GM12865 (cell line): ENCODE results near the gene LTBP1.

Experiments used
- DNase-seq: peaks from one replicate; pipeline ENCODE4 v3.0.0; 2010; ENCODE audit warnings: low read depth
- H3K4me3 ChIP-seq: 2 replicates; pipeline ENCODE4 v1.5.1; 2011; ENCODE audit warnings: mild to moderate bottlenecking, low read depth, low read length, control low read depth
- CTCF ChIP-seq: IDR thresholded peaks from 2 replicates; pipeline ENCODE4 v1.5.1; 2011; ENCODE audit warnings: low read length, control low read depth, low read depth, inconsistent platforms; ENCODE audit not compliant: insufficient read depth; ENCODE audit errors: missing control alignments

Gene LTBP1

GRCh38 chr2:33298233-33298632 is 351.5 kb downstream of the LTBP1 start:
- no peak overlapping the region for H3K4me3 ChIP-seq
- no peak for DNase-seq
- TF ChIP-seq CTCF: no peak

- no peak overlapping the region for H3K4me3 ChIP-seq
- no peak for TF ChIP-seq CTCF
- DNase-seq: no peak
Measured at GRCh38 chr2:33301355-33301754, 354.6 kb downstream of the LTBP1 start.

GRCh38 chr2:33302348-33302747 is 355.6 kb downstream of the LTBP1 start:
- TF ChIP-seq CTCF: no peak
- DNase-seq: no peak

GRCh38 chr2:33304032-33304864 is 357.5 kb downstream of the LTBP1 start:
- H3K4me3 ChIP-seq: no peak overlapping the region
- no peak for DNase-seq
- TF ChIP-seq CTCF: no peak

More at GRCh38 chr2:33302348-33302747, 355.6 kb downstream of the LTBP1 start:
- no peak overlapping the region for H3K4me3 ChIP-seq

GRCh38 chr2:33307659-33308270 is 361.0 kb downstream of the LTBP1 start:
- no peak for DNase-seq
- TF ChIP-seq CTCF: no peak
- H3K4me3 ChIP-seq: no peak overlapping the region

GRCh38 chr2:33312355-33312754 is 365.6 kb downstream of the LTBP1 start:
- no peak for TF ChIP-seq CTCF
- no peak overlapping the region for H3K4me3 ChIP-seq
- no peak for DNase-seq
